Measurements from ENCODE around the gene PTPRM.
"Not testable (repeated sequence)": the region's sequence is repeated elsewhere in the genome, so short reads cannot be mapped to it uniquely, and the experiment has no call there.

Gene PTPRM

GRCh38 chr18:8413751-8414150 is 846.6 kb downstream of the PTPRM start:
- DNase-seq, result no peak

GRCh38 chr18:8416212-8417019 is 849.3 kb downstream of the PTPRM start:
- DNase-seq, result no peak

GRCh38 chr18:8422391-8422790 is 855.3 kb downstream of the PTPRM start:
- no peak for DNase-seq

- no peak for DNase-seq
Observed at GRCh38 chr18:8423051-8423557, 856.0 kb downstream of the PTPRM start.

- no peak for DNase-seq
Observed at GRCh38 chr18:8424481-8424880, 857.4 kb downstream of the PTPRM start.

GRCh38 chr18:8424917-8425725 is 858.0 kb downstream of the PTPRM start:
- no peak for DNase-seq

- no peak for DNase-seq
Observed at GRCh38 chr18:8426401-8426800, 859.3 kb downstream of the PTPRM start.

- no peak for DNase-seq
Observed at GRCh38 chr18:8427339-8427738, 860.2 kb downstream of the PTPRM start.

GRCh38 chr18:8428951-8429350 is 861.8 kb downstream of the PTPRM start:
- DNase-seq, result no peak

GRCh38 chr18:8431036-8431435 is 863.9 kb downstream of the PTPRM start:
- DNase-seq, result no peak

- no peak for DNase-seq
Observed at GRCh38 chr18:8433323-8433722, 866.2 kb downstream of the PTPRM start.

GRCh38 chr18:8433771-8434170 is 866.7 kb downstream of the PTPRM start:
- no peak for DNase-seq

- DNase-seq, result no peak
Observed at GRCh38 chr18:8435376-8435775, 868.3 kb downstream of the PTPRM start.

GRCh38 chr18:8439055-8439454 is 871.9 kb downstream of the PTPRM start:
- no peak for DNase-seq

- DNase-seq, result no peak
Observed at GRCh38 chr18:8443505-8443904, 876.4 kb downstream of the PTPRM start.

- DNase-seq, result not testable (repeated sequence)
Observed at GRCh38 chr18:8446936-8447335, 879.8 kb downstream of the PTPRM start.

- DNase-seq, result no peak
Observed at GRCh38 chr18:8448130-8448529, 881.0 kb downstream of the PTPRM start.

GRCh38 chr18:8450013-8450412 is 882.9 kb downstream of the PTPRM start:
- no peak for DNase-seq

GRCh38 chr18:8450898-8451665 is 884.0 kb downstream of the PTPRM start:
- no peak for DNase-seq

- DNase-seq, result no peak
Observed at GRCh38 chr18:8453528-8453927, 886.4 kb downstream of the PTPRM start.

- DNase-seq, result no peak
Observed at GRCh38 chr18:8454136-8454535, 887.0 kb downstream of the PTPRM start.

- no peak for DNase-seq
Observed at GRCh38 chr18:8455661-8456614, 888.8 kb downstream of the PTPRM start.
